A549 (cell line): ENCODE data around the gene ACSL3. TPM values are rescaled to one million over a fixed set of nuclear protein-coding genes. Genes with fewer than 3 reads are reported as not detected.

Source experiments
- ATAC-seq, 2 experiments: fragments of 200-7000 bp in 1 of 2; fragments of >200 bp in 1 of 2; cut with Nextera tagmentation in 1 of 2; cut with Tn5 transposase in 1 of 2; 3 replicates each; pipeline versions ENCODE4 v1.8.0 to v1.9.1; 2018 to 2020; ENCODE audit warnings: mild to moderate bottlenecking in 1 of 2, moderate library complexity in 1 of 2
- CTCF ChIA-PET: fragments of 300-600 bp; sonication (Branson Sonifier 250); formaldehyde crosslinking; extraction: SDS; loops from one replicate; lab custom pipeline; 2021; ENCODE audit warnings: antibody characterized with exemption, inconsistent platforms; lab: Yijun Ruan, JAX
- POLR2A ChIA-PET: fragments of 350-600 bp; formaldehyde crosslinking; extraction: SDS; loops from one replicate; lab custom pipeline; 2021; ENCODE audit warnings: antibody characterized with exemption, inconsistent platforms; lab: Yijun Ruan, JAX
- DNase-seq, 2 experiments: peaks; one replicate each; pipeline versions ENCODE4 v3.0.0 to v3.0.0-alpha.2; 2011 to 2016; ENCODE audit warnings: low read depth in 1 of 2, low spot score in 1 of 2
- FAIRE-seq: peaks from 2 replicates; lab custom pipeline; 2011; peaks lifted over from hg19 to GRCh38; lab: Jason Lieb, UNC
- H3K27ac ChIP-seq, 2 experiments: fragments of >200 bp; sonication (Bioruptor Twin); formaldehyde crosslinking; 3 replicates each; pipeline ENCODE4 v1.5.1; 2016 to 2017
- H3K4me1 ChIP-seq: fragments of >200 bp; sonication (Bioruptor Twin); formaldehyde crosslinking; 3 replicates; pipeline ENCODE4 v1.6.1; 2016
- H3K4me2 ChIP-seq: fragments of >200 bp; sonication (Bioruptor Twin); formaldehyde crosslinking; 3 replicates; pipeline ENCODE4 v1.6.1; 2016
- H3K4me3 ChIP-seq: fragments of >200 bp; sonication (Bioruptor Twin); formaldehyde crosslinking; 3 replicates; pipeline ENCODE4 v1.5.1; 2016
- H3K9me3 ChIP-seq: fragments of >200 bp; sonication (Bioruptor Twin); formaldehyde crosslinking; 3 replicates; pipeline ENCODE4 v1.6.1; 2016
- CBX2 ChIP-seq: fragments of 200-600 bp; sonication (generic); IDR thresholded peaks from 2 replicates; pipeline ENCODE4 v1.6.1; 2016; ENCODE audit warnings: low read depth, mild to moderate bottlenecking, borderline replicate concordance
- CEBPB ChIP-seq, 2 experiments: fragments of >200 bp in 1 of 2; sonication (Bioruptor Twin) in 1 of 2; formaldehyde crosslinking in 1 of 2; IDR thresholded peaks; 2 replicates each; pipeline ENCODE4 v1.6.1; 2012 to 2016
- CHD4 ChIP-seq: fragments of 200-600 bp; sonication (generic); IDR thresholded peaks from 2 replicates; pipeline ENCODE4 v1.6.1; 2016; ENCODE audit warnings: antibody characterized with exemption, mild to moderate bottlenecking, borderline replicate concordance
- ESRRA ChIP-seq: fragments of 150-350 bp; IDR thresholded peaks from 2 replicates; pipeline ENCODE4 v1.6.1; 2014; ENCODE audit warnings: mild to moderate bottlenecking, low read length, borderline replicate concordance
- GATA3 ChIP-seq: IDR thresholded peaks from 2 replicates; pipeline ENCODE4 v1.6.1; 2012; ENCODE audit warnings: borderline replicate concordance
- HEYL ChIP-seq: fragments of 250-450 bp; sonication (Bioruptor Pico); IDR thresholded peaks from 2 replicates; pipeline ENCODE4 v1.8.0; 2021; ENCODE audit warnings: mild to moderate bottlenecking, moderate library complexity
- HOXA7 ChIP-seq: fragments of 250-450 bp; sonication (Bioruptor Pico); IDR thresholded peaks from 2 replicates; pipeline ENCODE4 v1.5.0; 2020; ENCODE audit warnings: mild to moderate bottlenecking, moderate library complexity
- JUN ChIP-seq, 2 experiments: fragments of >200 bp; sonication (Bioruptor Twin); formaldehyde crosslinking; IDR thresholded peaks; 2 replicates in 1 of 2; 3 replicates in 1 of 2; pipeline ENCODE4 v1.6.1; 2016 to 2017
- JUNB ChIP-seq: fragments of >200 bp; sonication (Bioruptor Twin); formaldehyde crosslinking; IDR thresholded peaks from 2 replicates; pipeline ENCODE4 v1.6.1; 2016
- POLR2A ChIP-seq: IDR thresholded peaks from 2 replicates; pipeline ENCODE4 v1.6.1; 2012; ENCODE audit warnings: mild to moderate bottlenecking, low read length
- RAD21 ChIP-seq, 2 experiments: fragments of >200 bp in 1 of 2; sonication (Bioruptor Twin) in 1 of 2; formaldehyde crosslinking in 1 of 2; IDR thresholded peaks in 1 of 2; conservative IDR thresholded peaks in 1 of 2; 2 replicates in 1 of 2; 3 replicates in 1 of 2; pipeline ENCODE4 v1.6.1; 2012 to 2018; ENCODE audit warnings: inconsistent platforms in 1 of 2
- RCOR1 ChIP-seq: fragments of 150-350 bp; IDR thresholded peaks from 2 replicates; pipeline ENCODE4 v1.6.1; 2014; ENCODE audit warnings: antibody characterized with exemption, low read length, low read depth
- SMC3 ChIP-seq: fragments of >200 bp; sonication (Bioruptor Twin); formaldehyde crosslinking; IDR thresholded peaks from 3 replicates; pipeline ENCODE4 v1.6.1; 2018; ENCODE audit warnings: inconsistent platforms
- TFCP2L1 ChIP-seq: fragments of 250-450 bp; sonication (Bioruptor Pico); IDR thresholded peaks from 2 replicates; pipeline ENCODE4 v1.5.0; 2021; ENCODE audit warnings: mild to moderate bottlenecking
- USF2 ChIP-seq: fragments of 450-650 bp; IDR thresholded peaks from 2 replicates; pipeline ENCODE4 v1.6.1; 2014; ENCODE audit warnings: antibody characterized with exemption
- WGBS: methylation state at CpG from one replicate; pipeline ENCODE4 v1.1.6; 2017; ENCODE audit errors: missing lambda C conversion rate; 5-methylcytosine and 5-hydroxymethylcytosine counted together
- polyA plus RNA-seq, 4 experiments: library from polyadenylated mRNA; depleted of rRNA in 3 of 4; stranded (reverse); fragments of >200 nt; fragmentation: RNase III in 1 of 4; extraction: RNeasy Plus Mini Kit Qiagen cat#74134 plus additional on column Dnase treatment in 1 of 4; gene quantifications; 2 replicates in 3 of 4; 3 replicates in 1 of 4; pipeline ENCODE4 v1.2.3, GENCODE V29; 2011 to 2017
- TF ChIP-seq, protein P1 (sequence below): fragments of >200 bp; sonication (Bioruptor Twin); formaldehyde crosslinking; IDR thresholded peaks from 2 replicates; pipeline ENCODE4 v1.6.1; 2016
- TF ChIP-seq, protein P2 (sequence below): fragments of 200-600 bp; sonication (generic); IDR thresholded peaks from 2 replicates; pipeline ENCODE4 v1.6.1; 2016; ENCODE audit warnings: antibody characterized with exemption, mild to moderate bottlenecking, moderate library complexity

The ACSL3 gene
- polyA plus RNA-seq, 2 of the 4 experiments (the other 2 are of a cell fraction) = 142 to 160 TPM

DNA sequence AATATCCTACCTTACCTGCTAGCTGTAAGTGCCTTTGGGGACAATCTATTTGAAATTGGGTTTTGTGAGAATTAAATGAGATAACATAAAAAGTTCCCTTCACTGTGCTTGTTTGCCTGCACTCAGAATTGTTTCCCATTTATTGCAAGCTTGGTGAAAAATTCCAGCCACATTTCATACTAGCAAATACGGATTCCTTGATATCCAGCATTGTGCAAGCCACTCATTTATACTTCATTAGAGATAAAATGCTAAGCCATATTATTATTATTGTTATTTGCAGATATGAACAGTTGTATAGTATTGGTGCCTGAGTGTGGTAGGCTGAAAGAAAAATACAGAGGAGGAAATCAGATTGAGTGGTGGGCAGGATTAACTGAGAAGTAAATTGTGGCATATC, 31.9 kb downstream of the ACSL3 start:
- WGBS = 94% methylated on average over 1 of the region's 1 CpG
- DNase-seq (no peak), FAIRE-seq (no peak), ATAC-seq (peak in 1 of 2 experiments; percentile 16; a peak in 3 of 6 replicates)
- peak overlapping the region in 1 of 2 experiments; percentile 22; a peak in 3 of 6 replicates for H3K27ac ChIP-seq
- TF ChIP-seq GATA3 (no peak), CBX2 (no peak), JUNB (no peak), HEYL (CRISPR knock-in tag) (no peak), HOXA7 (CRISPR knock-in tag) (no peak), ESRRA (no peak), TFCP2L1 (CRISPR knock-in tag) (no peak), SMC3 (no peak)
- TF ChIP-seq, protein P1, sequence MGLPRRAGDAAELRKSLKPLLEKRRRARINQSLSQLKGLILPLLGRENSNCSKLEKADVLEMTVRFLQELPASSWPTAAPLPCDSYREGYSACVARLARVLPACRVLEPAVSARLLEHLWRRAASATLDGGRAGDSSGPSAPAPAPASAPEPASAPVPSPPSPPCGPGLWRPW = no peak
- TF ChIP-seq, protein P2, sequence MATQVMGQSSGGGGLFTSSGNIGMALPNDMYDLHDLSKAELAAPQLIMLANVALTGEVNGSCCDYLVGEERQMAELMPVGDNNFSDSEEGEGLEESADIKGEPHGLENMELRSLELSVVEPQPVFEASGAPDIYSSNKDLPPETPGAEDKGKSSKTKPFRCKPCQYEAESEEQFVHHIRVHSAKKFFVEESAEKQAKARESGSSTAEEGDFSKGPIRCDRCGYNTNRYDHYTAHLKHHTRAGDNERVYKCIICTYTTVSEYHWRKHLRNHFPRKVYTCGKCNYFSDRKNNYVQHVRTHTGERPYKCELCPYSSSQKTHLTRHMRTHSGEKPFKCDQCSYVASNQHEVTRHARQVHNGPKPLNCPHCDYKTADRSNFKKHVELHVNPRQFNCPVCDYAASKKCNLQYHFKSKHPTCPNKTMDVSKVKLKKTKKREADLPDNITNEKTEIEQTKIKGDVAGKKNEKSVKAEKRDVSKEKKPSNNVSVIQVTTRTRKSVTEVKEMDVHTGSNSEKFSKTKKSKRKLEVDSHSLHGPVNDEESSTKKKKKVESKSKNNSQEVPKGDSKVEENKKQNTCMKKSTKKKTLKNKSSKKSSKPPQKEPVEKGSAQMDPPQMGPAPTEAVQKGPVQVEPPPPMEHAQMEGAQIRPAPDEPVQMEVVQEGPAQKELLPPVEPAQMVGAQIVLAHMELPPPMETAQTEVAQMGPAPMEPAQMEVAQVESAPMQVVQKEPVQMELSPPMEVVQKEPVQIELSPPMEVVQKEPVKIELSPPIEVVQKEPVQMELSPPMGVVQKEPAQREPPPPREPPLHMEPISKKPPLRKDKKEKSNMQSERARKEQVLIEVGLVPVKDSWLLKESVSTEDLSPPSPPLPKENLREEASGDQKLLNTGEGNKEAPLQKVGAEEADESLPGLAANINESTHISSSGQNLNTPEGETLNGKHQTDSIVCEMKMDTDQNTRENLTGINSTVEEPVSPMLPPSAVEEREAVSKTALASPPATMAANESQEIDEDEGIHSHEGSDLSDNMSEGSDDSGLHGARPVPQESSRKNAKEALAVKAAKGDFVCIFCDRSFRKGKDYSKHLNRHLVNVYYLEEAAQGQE = no peak
- peak overlapping the region; percentile 73 for H3K4me2 ChIP-seq
- H3K9me3 ChIP-seq = no peaks in the 10 kb centered on the region
- POLR2A ChIA-PET = no interaction called here
- CTCF ChIA-PET = no interaction called here
- peaks cover 62% of the 10 kb centered on the region for H3K4me1 ChIP-seq
- H3K4me3 ChIP-seq = no peak overlapping the region

DNA sequence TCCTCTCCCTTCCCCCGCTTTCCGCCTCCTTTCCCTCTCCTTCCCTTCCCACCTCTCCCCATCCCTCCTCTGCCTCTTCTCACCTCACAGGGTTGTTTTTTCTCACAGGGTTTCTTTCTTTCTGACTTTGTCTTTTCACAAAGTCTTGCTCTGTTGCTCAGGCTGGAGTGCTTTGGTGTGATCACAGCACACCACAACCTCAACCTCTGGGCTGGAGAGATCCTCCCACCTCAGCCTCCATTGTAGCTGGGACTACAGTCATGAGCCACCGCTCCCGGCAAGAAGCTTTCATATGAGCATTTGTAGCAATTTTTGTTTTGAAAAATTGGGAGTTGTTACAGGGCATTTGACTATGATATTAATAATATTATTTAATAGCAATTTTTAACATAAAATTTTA, 32.9 kb downstream of the ACSL3 start:
- POLR2A ChIA-PET = no interaction called here
- peaks cover 72% of the 10 kb centered on the region for H3K4me1 ChIP-seq
- TF ChIP-seq CHD4 (no peak), RCOR1 (no peak), USF2 (no peak), RAD21 (conservative IDR thresholded peaks at IDR 0.05 in 1 of 2, IDR thresholded peaks at IDR 0.05 in 1 of 2) (no peak), CEBPB (IDR thresholded peaks at IDR 0.05) (no peak), JUN (IDR thresholded peaks at IDR 0.05) (no peak), TFCP2L1 (CRISPR knock-in tag) (no peak), POLR2A (no peak), SMC3 (no peak)
- TF ChIP-seq, protein P2 = no peak
- TF ChIP-seq, all 56 proteins: peak for 0
- CTCF ChIA-PET = interaction anchor here (0.9 to 1.1 kb wide), 3 partner anchors 185 to 203 kb away, joined by 3 to 4 read pairs (median 4); no protein-coding TSS in a partner anchor
- Histone ChIP-seq H3K4me2 (no peak overlapping the region; the same call in 2 of the 3 replicates), H3K27ac (peak overlapping the region in 1 of 2 experiments; percentile 22; a peak in 2 of 6 replicates), H3K9me3 (no peaks in the 10 kb centered on the region), H3K4me3 (no peak overlapping the region)
- WGBS = 89% methylated on average over 4 of the region's 4 CpGs
- ATAC-seq = no peak
- FAIRE-seq = no peak
- DNase-seq = no peak
